ENCODE data around the gene PTPRM. TPM values are rescaled to one million over a fixed set of nuclear protein-coding genes. Genes with fewer than 3 reads are reported as not detected.

Gene PTPRM
- 1 to 10 TPM; 2.1 to 3.0 TPM for total RNA-seq

GRCh38 chr18:7566567-7567473 lies at the start of gene PTPRM:
Gene PTPRM (plus strand): TSS chr18:7567316. CDS start chr18:7567819, 503 bp downstream.
- no peak for TF ChIP-seq CTCF (IDR thresholded peaks at IDR 0.05)
- POLR2A ChIA-PET = interaction anchor here (0.7 to 1.0 kb wide), 2 partner anchors 13 to 27 kb away, joined by 3 to 4 read pairs; no protein-coding TSS in a partner anchor
- no peaks in the 10 kb centered on the region for H3K36me3 Mint-ChIP-seq (ENCODE audit: low read depth)
- peak; percentile 53 for DNase-seq
- ATAC-seq = peak; percentile 95
- H3K27me3 Mint-ChIP-seq = peaks cover 48% of the 10 kb centered on the region
- CTCF ChIA-PET = interaction anchor here (0.6 to 1.9 kb wide), 11 partner anchors 8 to 342 kb away, joined by 3 to 6 read pairs (median 3); no protein-coding TSS in a partner anchor
- no peaks in the 10 kb centered on the region for H3K9me3 Mint-ChIP-seq
- H3K4me1 Mint-ChIP-seq (ENCODE audit: low read depth) = peaks cover 3% of the 10 kb centered on the region
- peak within 1 kb of the TSS; percentile 19 for H3K4me3 Mint-ChIP-seq
- intact Hi-C loops (cut with micrococcal nuclease) = no loop called here
- no peak within 1 kb of the TSS for H3K27ac Mint-ChIP-seq

DNA sequence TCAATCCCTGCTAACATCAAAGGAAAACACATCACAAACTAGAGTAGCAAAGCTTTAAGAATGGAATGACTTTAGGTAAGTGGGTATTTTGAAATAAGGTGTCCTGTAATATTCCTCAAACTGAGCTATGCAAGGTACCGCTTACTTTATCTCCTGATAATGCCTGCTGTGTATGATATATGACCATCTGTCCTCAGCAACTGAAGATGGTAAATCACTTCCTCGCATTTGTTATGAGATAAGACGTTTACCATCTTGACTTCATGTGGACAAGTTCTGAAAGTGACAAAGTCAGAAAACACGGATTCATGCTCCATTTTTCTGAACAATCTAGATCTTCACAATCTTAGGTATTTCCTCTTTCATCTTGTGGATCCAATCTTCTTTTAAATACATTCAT lies 49.3 kb upstream of the PTPRM start:
- no peaks in the 10 kb centered on the region for H3K27me3 Mint-ChIP-seq
- CTCF ChIA-PET = no interaction called here
- no peaks in the 10 kb centered on the region for H3K36me3 Mint-ChIP-seq (ENCODE audit: low read depth)
- ATAC-seq (no peak), DNase-seq (no peak)
- no peak overlapping the region for H3K4me3 Mint-ChIP-seq
- TF ChIP-seq CTCF (IDR thresholded peaks at IDR 0.05) = no peak
- H3K9me3 Mint-ChIP-seq = no peaks in the 10 kb centered on the region
- H3K4me1 Mint-ChIP-seq (ENCODE audit: low read depth) = no peaks in the 10 kb centered on the region
- H3K27ac Mint-ChIP-seq = no peak overlapping the region
- POLR2A ChIA-PET = no interaction called here
- intact Hi-C loops (cut with micrococcal nuclease) = no loop called here

- no peak overlapping the region for H3K4me3 Mint-ChIP-seq
- CTCF ChIA-PET = interaction anchor here (0.9 kb wide), 1 partner anchor 46 kb away, joined by 3 read pairs; the partner anchor contains the start of gene PTPRM
- intact Hi-C loops (cut with micrococcal nuclease) = no loop called here
Observed at GRCh38 chr18:7520200-7520785, 46.8 kb upstream of the PTPRM start.

DNA sequence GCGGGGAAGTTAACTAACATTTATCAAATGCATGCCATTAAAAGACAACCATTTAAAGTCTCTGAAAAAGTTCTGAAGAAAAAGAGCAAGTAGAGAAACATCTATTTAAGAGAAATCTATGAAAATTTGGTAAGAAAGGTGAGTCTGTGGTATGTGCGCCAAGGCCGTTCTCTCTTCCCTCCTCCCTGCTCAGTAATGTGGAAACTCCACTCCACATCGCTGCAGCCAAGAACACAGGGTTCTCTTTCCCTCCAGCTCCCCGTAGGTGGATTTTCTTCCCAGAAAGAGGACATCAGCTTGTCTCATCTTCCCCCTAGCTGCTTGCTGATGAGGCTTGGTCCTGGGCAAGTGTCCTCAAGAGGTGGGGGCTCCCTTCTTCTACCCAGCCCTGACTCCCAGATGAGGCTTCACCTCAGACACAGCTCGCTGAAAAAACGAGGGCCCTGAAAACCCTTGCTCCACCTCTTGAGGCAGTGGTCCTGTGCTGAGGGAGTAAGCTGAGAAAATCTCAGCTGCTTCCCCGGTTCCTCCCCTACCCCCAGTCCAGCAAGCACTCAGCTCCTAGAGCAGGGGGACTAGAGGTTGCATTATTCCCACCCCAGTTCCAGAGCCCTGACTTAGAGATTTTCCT lies 45.8 kb upstream of the PTPRM start:
- CTCF ChIA-PET = interaction anchor here (0.9 kb wide), 1 partner anchor 45 kb away, joined by 3 read pairs; the partner anchor contains the start of gene PTPRM
- Mint-ChIP-seq H3K4me1 (ENCODE audit: low read depth) (no peaks in the 10 kb centered on the region), H3K27me3 (no peaks in the 10 kb centered on the region), H3K27ac (no peak overlapping the region), H3K4me3 (no peak overlapping the region), H3K9me3 (no peaks in the 10 kb centered on the region), H3K36me3 (ENCODE audit: low read depth) (no peaks in the 10 kb centered on the region)
- intact Hi-C loops (cut with micrococcal nuclease) = no loop called here
- POLR2A ChIA-PET = no interaction called here
- no peak for TF ChIP-seq CTCF (IDR thresholded peaks at IDR 0.05)
- no peak for ATAC-seq
- no peak for DNase-seq

More at GRCh38 chr18:7520200-7520785, 46.8 kb upstream of the PTPRM start:
- H3K9me3 Mint-ChIP-seq = no peaks in the 10 kb centered on the region
- no peak overlapping the region for H3K27ac Mint-ChIP-seq
- no peak for TF ChIP-seq CTCF (IDR thresholded peaks at IDR 0.05)
- no peaks in the 10 kb centered on the region for H3K36me3 Mint-ChIP-seq (ENCODE audit: low read depth)
- no peaks in the 10 kb centered on the region for H3K27me3 Mint-ChIP-seq
- POLR2A ChIA-PET = no interaction called here
- DNase-seq (no peak), ATAC-seq (no peak)
- H3K4me1 Mint-ChIP-seq (ENCODE audit: low read depth) = no peaks in the 10 kb centered on the region

Data from activated CD8-positive, alpha-beta T cell treated with anti-CD3 and anti-CD28 coated beads for 36 hours (primary cell).